Activated gamma-delta T cell treated with anti-CD3 and anti-CD28 coated beads, Interleukin-2, amount 50 U/mL, for 16 hours (primary cell): Measurements from ENCODE around the gene EEFSEC.

Source experiments
- DNase-seq: peaks from one replicate; pipeline ENCODE4 v3.0.0-alpha.2; 2020; ENCODE audit warnings: low read depth

EEFSEC gene

DNA sequence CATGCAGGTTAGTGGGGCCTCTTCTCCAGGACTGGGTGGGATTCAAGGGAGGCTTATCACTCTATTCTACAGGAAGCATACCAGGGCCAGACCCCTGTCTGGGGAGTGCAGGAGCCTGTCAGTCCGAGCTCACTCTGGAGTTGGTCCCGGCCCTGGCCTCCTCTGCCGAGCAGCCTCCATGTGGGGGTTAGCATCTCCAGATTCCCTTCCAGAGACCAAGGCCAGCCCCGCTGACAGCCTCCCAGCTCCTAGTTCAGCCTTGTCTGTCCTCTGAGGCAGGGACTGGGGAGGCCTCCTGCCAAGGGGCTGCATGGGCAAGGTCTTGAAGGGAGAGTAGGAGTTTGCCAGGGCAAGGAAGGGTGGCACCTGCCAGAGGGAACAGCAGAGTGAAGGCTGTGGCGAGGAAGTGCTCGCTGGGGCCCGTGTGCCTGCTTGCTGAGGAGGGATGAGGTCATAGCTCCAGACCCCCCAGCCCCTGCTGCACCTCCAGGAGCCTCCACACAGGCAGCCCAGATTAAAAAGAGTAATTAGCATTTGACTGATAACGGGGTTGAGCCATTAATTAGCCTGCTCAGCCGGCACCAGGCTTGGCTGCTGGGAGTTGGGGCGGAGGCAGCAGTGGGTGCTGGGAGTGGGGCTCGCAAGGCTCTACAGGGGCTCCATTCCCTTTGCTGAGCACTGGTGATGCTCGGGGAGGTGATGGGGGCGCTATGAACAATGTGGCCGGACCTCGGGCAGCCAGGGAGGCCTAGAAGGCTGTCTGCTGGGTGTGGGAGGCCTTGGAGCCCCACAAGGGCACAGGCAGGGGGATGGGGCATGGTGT lies 259.1 kb downstream of the EEFSEC start:
- no peak for DNase-seq

DNA sequence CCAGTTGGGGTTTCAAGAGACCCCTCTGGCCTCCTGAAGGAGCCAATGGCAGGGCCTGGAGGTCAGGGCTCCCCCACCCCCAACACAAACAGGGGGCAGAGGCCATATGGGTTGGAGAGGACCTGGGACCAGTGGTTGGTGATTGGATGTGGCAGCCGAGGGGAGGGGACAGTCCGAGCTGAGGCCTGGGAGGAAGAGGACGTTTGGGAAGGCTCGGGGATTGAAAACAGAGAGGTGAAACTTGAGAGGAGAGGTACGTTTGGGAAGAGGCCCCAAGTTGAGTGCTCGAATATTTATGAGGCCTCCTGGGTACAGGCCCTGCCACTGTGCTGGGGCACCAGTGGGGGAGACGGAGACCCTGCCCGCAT lies 259.7 kb downstream of the EEFSEC start:
- no peak for DNase-seq

DNA sequence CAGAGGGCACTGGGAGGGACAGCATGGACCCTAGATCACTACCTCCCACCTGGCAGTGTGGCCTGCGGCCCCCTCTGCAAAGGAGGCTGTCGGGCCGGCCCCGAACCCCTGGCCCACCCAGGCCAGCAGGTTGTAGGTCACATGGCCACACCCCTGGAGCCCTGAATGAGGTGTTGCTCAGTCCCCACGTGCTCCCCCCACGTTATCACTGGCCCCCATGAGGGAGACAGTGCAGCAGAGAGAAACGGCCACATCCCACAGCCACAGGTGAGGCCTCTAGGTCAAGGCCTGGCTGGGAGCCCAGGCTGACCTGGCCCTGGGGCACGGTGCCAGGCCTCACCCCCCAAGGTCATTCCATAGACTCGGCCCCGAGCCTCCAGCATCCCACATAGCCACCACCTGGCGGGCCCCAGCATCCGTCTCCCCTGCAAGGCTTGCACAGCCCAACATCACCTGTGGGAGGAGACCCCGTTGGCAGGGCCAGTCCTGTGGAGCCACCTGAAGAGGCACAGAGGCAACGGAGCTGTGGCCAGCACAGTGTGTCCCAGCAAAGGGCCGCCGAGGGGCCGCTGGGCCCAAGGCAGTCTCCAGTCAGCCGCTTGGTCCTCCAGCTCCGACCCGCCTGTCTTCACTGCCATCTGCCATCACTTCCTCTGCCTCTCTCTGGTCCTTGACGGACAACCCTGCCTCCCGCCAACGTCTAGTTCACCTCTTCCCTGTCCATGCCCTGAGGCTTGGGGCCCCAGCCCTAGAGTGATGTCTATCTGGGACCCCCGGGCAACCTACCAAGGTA lies 260.3 kb downstream of the EEFSEC start:
- no peak for DNase-seq

DNA sequence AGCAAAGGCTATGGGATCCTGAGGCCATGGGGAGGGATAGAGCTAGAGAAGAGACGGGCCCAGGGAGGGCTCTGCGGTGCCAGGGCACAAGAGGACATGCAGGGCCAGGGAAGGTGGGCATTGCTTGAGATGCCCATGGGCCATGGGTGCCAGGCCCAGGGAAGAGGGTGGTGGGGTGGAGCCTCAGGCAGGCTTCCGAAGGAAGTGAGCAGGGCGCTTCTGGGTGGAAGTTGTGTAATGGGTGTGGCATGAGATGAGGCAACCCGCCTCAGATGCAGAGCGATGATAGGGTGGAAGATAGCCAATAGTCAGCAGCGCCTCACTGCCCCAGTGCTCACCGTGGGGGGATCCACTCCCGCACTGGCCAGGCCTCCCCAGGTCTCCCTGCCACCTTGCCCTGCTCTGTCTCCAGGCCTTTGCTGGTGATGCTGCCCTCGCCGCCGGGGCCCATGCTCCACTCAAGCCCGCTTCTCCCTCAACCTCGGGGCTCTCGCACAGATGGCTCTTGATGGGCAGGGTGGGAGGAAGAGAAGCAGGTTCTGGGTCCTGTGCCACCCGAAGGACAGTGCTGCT lies 262.0 kb downstream of the EEFSEC start:
- no peak for DNase-seq

DNA sequence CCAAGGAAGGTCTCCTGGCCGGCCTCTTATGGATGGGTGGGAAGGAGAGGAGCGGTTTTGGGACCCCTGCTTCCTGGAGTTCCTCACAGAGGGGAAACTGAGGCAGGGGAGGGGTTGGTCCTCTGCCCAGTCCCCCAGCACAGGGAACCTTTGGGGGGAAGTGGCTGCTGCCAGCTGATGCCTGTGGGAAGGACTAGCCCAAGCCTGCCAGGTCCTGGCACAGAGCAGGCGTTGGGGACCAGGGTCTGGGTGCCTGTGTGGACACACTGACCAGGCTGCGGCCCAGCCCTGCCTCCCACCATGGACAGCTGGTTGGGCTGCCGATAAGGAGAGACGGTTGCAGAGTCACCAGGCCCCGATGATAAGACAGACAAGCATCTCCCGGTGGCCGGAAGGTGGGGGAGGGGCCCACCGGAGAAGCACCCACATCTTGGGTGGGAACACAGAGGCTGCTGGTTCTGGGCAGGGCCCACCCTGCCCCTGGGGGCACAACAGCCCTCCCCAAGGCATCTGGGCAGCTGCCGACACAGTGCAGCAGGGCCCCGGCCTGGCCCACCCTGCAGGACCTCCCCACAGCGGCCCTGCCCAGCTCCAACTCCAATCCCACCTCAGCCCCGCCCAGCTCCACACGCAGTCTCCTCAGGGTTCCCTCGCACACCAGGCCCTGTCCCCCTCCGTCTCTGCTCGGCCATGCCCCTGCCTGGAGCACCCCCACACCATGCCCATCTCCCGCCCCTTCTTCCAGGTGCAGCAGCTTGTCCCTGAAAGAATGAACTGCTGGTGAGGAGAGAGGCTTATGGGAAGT lies 262.7 kb downstream of the EEFSEC start:
- no peak for DNase-seq

DNA sequence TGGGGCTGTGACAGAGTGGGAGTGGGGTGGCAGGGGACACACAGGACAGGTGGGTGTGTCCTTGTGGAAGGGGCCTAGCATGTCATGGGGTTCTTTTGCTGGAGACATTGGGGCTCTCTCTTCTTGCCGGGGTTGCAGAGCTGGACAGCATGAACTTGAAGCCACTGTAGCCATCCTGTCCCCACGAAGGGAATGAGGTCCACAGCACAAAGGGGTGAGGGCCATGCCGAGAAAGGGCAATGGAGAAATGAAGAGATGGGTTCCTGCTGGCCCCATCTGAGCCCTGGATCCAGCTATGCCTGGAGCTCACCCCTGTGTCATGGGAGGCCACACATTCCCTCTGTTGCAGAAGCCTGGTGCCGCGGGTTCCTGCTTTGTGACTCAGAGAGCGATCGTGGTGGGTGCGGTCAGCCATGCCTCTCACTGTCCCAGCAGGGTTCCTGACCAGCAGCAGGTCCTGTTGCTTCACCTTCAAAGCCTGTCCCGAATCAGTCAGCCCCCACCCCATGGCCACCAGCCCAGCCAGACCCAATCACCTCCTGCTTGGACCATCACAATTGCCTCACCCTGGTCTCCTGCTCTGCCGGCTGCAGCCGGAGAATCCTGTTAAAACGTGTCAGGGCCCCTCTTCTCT lies 263.4 kb downstream of the EEFSEC start:
- DNase-seq, result no peak

DNA sequence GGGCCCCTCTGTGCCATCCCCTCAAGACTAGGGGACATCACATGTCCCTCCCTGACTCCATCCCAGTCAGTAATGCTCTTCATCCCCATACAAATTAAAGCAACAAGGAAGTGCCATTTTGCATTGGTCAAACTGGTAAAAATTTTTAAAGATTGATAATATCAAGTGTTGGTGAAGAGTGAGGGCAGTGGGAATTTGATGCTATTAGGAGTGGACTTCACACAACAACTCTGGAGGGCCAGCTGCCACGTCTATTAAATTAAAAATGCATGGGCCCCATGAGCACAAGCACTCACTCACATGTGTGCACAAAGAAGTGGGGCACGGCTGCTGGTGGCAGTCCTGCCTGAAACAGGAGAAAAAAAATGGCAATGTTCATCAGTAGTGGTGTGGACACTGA lies 265.6 kb downstream of the EEFSEC start:
- no peak for DNase-seq

DNA sequence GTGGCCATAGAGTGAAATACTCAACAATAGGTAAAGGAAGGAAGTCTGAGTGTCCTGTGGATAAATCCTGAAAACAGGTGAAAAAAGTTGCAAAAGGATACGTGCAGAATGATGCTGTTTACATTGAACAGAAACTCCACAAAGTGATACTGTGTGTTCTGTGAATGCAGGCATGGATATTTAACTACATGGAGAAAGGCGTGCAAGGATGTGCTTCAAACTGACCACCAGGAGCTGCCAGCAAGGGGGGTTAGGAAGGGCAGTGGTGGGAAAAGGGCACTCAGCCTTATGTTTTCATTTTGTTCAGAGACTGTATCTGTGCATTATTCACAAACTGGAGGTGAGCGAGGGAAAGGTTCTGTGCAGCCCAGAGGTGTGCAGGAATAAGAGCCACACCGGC lies 266.0 kb downstream of the EEFSEC start:
- DNase-seq, result no peak

DNA sequence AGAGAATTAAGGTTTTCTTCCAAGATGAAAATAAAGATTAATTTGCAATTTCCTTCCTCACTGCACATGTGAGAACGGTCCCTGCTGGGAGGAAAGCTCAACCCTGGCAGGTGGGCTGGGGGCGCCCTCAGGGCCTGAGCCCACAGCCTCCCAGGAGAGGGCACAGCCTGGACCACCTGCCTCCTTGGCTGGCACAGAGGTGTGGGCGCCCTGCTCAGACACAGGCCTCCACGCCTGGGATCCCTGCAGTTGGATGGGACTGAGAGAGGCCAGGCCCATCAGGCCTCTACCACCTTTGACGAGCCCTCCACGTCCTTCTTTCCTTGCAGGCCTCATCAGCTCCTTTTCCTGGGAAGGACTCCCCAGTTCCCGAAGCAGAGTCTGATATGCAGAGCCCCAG lies 267.0 kb downstream of the EEFSEC start:
- DNase-seq, result no peak

DNA sequence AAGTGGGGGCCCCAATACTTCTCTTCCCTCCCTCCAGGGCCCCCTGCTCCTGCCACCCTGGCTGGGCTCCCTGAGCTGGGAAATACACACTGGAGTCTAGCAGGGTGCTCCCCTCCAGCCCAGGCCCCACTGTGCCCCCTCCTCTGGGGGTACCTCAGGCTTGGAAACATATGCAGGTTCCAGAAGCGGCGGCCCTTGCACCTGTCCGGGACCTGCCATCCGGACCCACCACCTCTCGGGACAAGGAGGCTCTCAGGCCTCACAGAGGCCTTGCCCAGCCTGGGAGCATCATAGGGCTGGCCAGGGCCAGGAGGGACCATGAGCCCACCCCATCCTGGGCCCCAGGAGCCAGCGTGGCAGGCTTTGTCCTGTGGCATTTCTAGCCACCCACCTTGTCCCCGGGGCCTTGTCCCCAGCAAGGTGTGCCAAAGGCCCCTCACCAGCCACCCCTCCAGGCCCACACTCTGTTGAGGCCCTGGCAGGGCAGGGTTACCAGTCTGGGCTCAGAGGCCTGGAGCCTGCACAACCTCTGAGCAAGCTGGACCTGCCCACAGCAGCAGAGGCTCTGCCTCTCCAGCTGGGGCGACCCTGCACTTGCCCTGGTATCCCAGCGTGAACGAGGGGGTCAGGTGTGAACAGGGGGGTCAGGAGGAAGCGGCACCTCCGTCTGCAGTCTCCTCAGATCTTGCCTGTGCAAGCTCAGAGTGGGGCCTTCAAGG lies 267.6 kb downstream of the EEFSEC start:
- no peak for DNase-seq

DNA sequence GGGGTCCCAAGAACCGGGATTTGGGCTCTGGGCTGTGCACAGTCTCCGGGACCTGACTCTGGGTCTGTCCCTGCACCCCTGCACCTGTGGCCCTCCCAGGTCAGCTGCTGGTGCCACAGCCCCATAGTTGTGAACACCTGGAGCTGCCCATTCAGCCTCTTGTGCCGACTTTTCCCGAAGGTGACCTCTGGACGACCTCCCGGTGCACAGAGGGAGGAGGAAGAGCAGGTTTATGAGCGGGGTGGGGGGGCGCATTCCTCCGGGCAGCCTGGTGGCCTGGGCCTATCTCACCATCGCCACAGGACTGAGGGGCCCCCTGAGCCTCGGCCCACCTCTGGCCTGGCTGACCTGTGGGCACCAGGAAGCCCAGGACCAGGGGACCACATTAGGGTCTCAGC lies 268.2 kb downstream of the EEFSEC start:
- no peak for DNase-seq

DNA sequence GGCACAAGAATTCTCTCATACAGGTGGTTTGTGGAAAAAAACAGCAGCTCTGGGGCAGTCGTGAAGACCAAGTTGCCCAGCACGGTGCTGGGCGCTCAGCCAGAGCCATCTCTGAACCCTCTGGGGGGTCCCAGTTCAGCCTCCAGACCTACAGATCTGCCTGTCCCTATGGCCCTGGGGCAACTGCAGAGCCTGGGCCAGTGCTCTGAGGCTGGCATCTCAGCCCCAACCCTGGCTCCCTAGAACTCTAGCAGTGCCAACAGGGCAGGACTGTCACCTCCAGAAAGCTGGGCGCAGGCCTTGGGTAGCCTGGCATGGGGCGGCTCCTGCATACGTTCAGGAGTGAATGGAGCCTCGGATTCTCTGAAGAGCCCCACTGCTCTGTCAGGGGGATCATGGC lies 268.7 kb downstream of the EEFSEC start:
- no peak for DNase-seq

DNA sequence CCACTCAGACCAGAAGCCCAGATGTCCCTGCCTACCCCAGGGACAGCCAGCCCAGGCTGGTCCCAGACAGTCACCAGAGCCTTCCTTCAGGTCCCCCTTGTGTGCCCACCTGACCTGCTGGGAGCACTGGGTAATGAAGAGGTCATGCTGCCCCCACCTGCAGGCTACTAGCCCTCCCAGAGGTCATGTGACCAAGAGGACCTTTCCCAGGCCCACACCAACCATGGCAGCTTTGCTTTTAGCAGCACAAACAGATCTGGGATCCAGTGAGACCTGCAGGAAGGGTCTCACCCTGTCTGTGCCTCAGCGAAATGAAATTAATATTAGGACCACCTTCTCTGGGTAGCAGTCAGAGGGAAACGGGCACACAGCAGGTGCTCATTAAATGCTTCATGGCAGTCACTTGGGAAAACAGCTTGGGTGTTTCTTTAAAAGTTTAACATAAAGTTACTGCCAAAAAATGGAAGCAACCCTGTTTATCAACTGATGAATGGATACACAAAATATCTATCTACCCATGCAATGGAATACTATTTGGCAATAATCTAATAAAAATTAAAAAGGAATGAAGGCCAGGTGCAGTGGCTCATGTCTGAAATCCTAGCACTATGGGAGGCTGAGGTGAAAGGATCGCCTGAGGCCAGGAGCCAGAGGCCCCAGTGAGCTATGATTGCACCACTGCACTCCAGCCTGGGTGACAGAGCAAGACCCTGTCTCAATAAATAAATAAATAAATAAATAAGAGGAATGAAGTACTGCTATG lies 269.7 kb downstream of the EEFSEC start:
- no peak for DNase-seq

DNA sequence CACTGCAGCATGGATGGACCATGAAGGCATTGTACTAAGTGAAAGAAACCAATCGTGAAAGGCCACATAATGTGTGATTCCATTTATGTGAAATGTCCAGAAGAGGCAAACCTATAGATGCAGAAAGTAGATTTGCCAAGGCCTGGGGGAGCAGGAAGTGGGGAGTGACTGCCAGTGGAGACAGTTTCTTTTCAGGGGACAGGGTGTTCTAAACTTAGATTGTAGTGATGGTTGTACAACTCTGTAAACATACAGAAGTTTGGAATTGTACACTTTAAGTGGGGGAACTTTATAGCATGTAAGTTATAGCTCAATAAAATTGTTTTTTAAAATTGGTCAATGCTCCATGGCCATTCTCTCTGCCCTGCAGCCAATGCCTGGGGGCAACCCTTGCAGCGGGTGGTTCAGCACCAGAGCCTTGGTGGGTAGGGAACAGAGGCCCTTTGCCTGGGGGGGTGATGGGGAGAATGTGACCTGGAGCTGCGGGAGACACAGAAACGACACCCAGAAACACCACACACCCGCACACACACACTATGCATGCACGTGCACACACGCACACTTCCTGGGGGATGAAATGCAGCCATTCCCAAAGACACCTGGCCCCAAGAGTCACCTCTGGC lies 270.4 kb downstream of the EEFSEC start:
- DNase-seq, result no peak

DNA sequence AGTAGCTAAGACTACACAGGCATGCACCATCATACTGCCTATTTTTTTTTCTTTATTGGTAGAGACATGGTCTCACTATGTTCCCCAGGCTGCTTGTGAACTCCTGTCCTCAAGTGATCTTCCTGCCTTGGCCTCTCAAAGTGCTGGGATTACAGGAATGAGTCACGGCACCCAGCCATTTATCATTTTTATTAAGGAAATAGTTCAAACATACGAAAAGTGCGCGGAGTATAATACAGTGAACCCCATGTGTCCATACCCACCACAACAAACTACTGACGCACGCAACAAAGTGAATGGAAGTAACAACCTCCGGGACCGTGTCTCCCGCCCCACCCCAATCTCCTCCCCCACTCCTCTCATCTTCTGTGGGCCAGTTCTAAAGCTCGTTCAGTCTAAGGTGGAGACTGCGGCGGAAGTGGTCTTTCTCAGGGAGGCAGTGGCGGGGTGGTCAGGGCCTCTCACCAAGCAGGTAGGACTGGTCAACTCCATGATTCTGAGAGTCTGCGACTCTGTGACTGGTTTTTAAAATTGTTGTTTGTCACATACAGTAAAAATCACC lies 271.3 kb downstream of the EEFSEC start:
- DNase-seq, result no peak

DNA sequence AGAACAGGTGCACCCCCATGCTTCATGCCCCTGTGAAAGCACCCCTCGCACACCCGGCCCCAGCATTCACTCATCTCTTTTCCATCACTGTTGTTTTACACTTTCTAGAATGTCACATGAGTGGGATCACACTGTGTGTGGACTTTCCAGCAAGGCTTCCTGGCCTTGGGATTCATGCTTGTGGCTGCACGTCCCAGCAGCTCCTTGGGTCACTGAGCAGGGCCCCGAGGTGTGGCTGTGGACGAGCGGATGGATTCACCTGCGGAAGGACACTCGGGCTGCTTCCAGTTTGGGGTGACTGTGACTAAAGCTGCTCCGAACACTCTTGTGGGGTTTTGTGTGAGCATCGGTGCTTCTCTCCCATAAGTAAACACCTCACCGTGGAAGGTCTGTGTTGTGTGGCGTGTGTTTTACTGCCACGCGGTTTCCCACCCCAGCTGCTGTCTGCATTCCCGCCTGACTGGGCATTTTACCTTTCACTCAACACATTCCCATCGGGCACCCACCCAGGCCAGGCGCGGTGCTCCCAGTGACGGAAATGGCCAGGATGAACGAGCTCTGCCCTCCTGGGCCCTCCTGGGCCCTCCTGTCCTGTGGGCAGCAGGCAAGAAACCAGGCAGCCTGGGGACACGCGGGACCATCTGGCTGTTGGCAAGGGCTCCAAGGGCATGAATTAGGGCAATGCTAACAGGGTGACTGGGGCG lies 272.0 kb downstream of the EEFSEC start:
- no peak for DNase-seq

DNA sequence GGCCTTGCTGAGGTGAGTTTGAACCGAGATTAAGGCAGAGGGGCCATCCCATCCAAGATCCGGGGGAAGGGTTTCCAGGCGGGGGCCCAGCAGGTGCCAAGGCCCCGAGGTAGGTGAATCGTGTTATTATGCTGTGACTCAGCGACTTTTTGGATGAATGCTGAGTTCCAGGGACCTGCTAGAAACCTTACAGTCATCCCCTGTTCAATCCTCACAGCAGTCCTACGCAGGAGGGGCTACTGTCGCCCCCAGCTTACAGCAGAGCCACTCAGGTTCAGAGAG lies 272.5 kb downstream of the EEFSEC start:
- no peak for DNase-seq

DNA sequence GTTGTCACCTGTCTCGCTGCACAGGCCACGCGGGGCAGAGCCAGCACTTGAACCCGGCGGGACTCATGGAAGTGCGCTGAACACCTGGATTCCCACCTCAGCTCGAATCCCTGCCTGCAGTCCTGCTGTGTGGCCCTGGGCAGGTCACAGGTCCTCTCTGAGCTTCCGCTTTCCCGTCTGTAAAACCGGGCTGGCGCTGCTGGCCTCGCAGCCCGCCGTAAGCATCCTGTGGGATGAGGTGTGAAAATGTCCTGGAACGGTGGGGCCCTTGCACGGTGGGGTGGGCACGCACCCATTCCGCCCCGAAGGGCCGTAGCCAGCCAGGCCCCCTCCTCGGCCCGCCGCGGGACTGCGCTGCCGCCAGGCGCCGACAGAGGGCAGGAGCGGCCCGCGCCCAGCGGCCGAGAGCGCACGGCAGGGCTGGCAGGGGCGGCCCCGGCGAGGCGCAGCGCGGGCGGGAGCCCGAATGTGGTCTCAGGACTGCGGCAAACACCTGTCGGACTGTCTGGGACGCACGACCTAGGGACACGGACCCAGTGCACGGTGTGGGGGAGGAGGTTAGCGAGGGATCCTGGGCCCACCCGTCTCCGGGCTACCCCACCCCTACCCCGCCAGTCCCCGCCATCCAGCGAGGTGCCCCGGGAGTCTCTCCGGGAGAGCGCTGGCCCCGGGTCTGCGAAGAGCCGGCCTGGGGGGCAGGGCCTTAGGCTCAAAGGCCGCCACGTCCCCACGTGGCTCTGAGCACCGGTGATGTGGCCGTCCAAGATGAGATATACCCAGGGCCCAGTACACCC lies 273.0 kb downstream of the EEFSEC start:
- DNase-seq, result peak; percentile 25
